OCI-LY1 (cell line): Measurements from ENCODE around the gene HMGCS1.

Experiments
- EZH2 ChIP-seq: fragments of 200-600 bp; sonication (generic), shearing (Covaris generic); IDR thresholded peaks from 2 replicates; pipeline ENCODE4 v1.8.0; 2017; ENCODE audit warnings: borderline replicate concordance, mixed run types, mild to moderate bottlenecking, antibody characterized with exemption, low read length, moderate library complexity, mixed read lengths
- TF ChIP-seq, protein P1 (sequence below): fragments of 200-600 bp; sonication (generic), shearing (Covaris generic); IDR thresholded peaks from 2 replicates; pipeline ENCODE4 v1.5.1; 2017; ENCODE audit warnings: mild to moderate bottlenecking, antibody characterized with exemption, low read length, moderate library complexity, mixed read lengths

DNA sequence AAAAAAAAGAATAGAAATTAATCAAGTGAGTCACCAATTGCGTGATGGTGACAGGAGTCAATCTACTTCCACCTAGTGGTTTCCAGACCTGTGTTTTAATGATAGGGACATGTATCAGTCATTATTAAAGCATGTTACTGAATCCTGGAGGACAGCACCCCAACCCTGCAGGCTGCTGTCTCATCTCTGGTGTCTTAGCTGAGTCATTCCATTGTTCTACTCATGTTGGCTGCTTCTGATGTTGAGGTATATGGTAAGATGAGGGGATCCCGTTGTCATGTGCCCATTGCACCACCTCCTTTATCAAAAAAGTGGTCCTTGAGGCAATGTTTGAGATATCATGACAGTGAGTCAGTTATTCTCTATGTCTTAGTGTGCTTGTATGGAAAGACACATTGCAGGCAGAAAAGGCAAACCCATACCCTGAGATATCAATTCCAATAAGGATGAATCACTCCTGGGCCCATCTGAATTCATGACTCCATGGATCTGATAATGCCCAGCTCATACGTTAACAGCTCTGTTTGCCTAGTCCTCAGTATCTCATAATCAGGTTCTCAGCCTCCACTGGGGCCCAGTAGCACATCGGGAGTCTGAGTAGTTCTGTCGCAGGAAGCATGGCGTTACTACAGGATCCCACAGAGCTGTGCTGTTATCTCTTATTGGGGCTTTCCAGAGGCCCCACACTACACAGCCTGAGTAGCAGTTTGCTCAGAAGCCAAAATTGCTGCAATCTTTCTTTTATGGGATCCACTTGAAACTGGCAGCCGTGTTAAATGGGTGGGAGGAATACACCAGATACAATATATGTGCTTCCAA is 31.2 kb downstream of the HMGCS1 start:
- TF ChIP-seq, protein P1, sequence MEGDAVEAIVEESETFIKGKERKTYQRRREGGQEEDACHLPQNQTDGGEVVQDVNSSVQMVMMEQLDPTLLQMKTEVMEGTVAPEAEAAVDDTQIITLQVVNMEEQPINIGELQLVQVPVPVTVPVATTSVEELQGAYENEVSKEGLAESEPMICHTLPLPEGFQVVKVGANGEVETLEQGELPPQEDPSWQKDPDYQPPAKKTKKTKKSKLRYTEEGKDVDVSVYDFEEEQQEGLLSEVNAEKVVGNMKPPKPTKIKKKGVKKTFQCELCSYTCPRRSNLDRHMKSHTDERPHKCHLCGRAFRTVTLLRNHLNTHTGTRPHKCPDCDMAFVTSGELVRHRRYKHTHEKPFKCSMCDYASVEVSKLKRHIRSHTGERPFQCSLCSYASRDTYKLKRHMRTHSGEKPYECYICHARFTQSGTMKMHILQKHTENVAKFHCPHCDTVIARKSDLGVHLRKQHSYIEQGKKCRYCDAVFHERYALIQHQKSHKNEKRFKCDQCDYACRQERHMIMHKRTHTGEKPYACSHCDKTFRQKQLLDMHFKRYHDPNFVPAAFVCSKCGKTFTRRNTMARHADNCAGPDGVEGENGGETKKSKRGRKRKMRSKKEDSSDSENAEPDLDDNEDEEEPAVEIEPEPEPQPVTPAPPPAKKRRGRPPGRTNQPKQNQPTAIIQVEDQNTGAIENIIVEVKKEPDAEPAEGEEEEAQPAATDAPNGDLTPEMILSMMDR: 0 out of 2 replicates have a peak, but pooled peaks have one; percentile 5
- no peak for TF ChIP-seq EZH2
